Calu3 (cell line): ENCODE measurements around the gene GPATCH8. TPM values are rescaled to one million over a fixed set of nuclear protein-coding genes. Genes with fewer than 3 reads are reported as not detected.

Experiments
- BruUV-seq: library from RNA; stranded (reverse); fragments of 400-500 nt; replicated peaks from 2 replicates; lab custom pipeline; 2021; lab: Mats Ljungman, UMichigan
- CTCF ChIA-PET: fragments of 300-600 bp; sonication (Branson Sonifier 250); formaldehyde crosslinking; loops from one replicate; lab custom pipeline; 2022; ENCODE audit warnings: antibody characterized with exemption; lab: Charles Lee
- DNase-seq: peaks from one replicate; pipeline ENCODE4 v3.0.0; 2022
- H3K27ac Mint-ChIP-seq: one replicate; pipeline ENCODE4 v1.8.0; 2022; ENCODE audit warnings: mixed read lengths; ENCODE audit not compliant: unreplicated experiment
- H3K27me3 Mint-ChIP-seq: one replicate; pipeline ENCODE4 v1.8.0; 2022; ENCODE audit warnings: mixed read lengths; ENCODE audit not compliant: unreplicated experiment
- H3K36me3 Mint-ChIP-seq: one replicate; pipeline ENCODE4 v1.8.0; 2022; ENCODE audit warnings: mild to moderate bottlenecking, moderate library complexity, mixed read lengths; ENCODE audit not compliant: insufficient read depth, unreplicated experiment
- H3K4me1 Mint-ChIP-seq: one replicate; pipeline ENCODE4 v1.8.0; 2022; ENCODE audit warnings: mild to moderate bottlenecking, low read depth, mixed read lengths; ENCODE audit not compliant: unreplicated experiment
- H3K4me3 Mint-ChIP-seq: one replicate; pipeline ENCODE4 v1.8.0; 2022; ENCODE audit warnings: mild to moderate bottlenecking, low read depth, moderate library complexity, mixed read lengths; ENCODE audit not compliant: unreplicated experiment
- H3K9me3 Mint-ChIP-seq: one replicate; pipeline ENCODE4 v1.8.0; 2022; ENCODE audit warnings: low read depth, mixed read lengths; ENCODE audit not compliant: unreplicated experiment
- intact Hi-C: fragments of 100-400 bp; cut with micrococcal nuclease; formaldehyde crosslinking; loops from one replicate; pipeline ENCODE4 v1.10.0; 2022; ENCODE audit not compliant: unreplicated experiment
- total RNA-seq: library from RNA; stranded (reverse); gene quantifications from 2 replicates; pipeline ENCODE4 v1.2.3, GENCODE V29; 2022
- TF ChIP-seq, protein P1 (sequence below): fragments of 200-600 bp; IDR thresholded peaks from one replicate; pipeline ENCODE4 v1.8.0; 2022; ENCODE audit warnings: antibody characterized with exemption; ENCODE audit not compliant: unreplicated experiment

GPATCH8 gene
- total RNA-seq, 1 experiment from 2014 or later: 60.1 TPM

DNA sequence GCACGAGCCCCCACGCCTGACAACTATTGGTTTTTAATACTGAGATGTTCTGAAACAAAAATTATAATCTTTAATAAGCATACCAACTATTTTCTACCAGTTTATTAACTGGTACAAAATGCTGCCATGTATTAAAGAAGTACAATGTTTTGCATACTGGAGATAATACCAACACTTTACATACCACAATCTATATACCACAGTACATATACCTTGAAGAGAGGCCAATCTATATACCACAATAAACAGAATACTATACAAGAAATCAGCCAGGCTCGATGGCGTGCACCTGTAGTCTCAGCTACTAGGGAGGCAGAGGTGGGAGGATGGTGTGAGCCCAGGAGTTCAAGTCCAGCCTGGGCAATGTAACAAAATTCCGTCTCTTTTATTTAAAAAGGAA lies 9.9 kb downstream of the GPATCH8 start:
- BruUV-seq: no TSS peak
- H3K36me3 Mint-ChIP-seq: no peaks in the 10 kb centered on the region

DNA sequence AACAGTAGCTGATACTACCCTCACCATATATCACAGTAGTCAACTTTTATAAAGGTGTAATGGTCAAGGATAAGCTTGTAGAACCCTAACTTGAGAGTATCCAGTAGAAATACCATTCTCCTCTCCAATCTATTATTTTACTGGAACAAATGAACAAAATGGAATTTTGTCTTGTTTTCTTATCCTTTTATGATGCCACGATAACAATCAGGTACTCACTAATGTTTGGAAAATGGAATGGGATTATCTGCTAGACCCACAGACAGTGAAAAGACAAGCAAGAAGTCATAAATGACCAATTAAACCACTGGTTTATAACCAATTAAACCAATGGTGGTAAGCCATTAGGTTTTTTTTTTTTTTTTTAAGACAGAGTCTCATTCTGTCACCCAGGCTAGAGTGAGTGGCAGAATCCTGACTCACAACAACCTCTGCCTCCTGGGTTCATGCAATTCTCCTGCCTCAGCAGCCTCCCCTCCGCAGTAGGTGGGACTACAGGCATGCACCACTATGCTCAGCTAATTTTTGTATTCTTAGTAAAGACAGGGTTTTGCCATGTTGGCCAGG lies 10.4 kb downstream of the GPATCH8 start:
- TF ChIP-seq, protein P1, sequence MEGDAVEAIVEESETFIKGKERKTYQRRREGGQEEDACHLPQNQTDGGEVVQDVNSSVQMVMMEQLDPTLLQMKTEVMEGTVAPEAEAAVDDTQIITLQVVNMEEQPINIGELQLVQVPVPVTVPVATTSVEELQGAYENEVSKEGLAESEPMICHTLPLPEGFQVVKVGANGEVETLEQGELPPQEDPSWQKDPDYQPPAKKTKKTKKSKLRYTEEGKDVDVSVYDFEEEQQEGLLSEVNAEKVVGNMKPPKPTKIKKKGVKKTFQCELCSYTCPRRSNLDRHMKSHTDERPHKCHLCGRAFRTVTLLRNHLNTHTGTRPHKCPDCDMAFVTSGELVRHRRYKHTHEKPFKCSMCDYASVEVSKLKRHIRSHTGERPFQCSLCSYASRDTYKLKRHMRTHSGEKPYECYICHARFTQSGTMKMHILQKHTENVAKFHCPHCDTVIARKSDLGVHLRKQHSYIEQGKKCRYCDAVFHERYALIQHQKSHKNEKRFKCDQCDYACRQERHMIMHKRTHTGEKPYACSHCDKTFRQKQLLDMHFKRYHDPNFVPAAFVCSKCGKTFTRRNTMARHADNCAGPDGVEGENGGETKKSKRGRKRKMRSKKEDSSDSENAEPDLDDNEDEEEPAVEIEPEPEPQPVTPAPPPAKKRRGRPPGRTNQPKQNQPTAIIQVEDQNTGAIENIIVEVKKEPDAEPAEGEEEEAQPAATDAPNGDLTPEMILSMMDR: no peak
- intact Hi-C loops: no loop called here
- peaks cover 1% of the 10 kb centered on the region for H3K36me3 Mint-ChIP-seq
- CTCF ChIA-PET: interaction anchor here (0.5 kb wide), 1 partner anchor 947 kb away, joined by 3 read pairs; no protein-coding TSS in a partner anchor
- H3K27me3 Mint-ChIP-seq: no peaks in the 10 kb centered on the region
- H3K27ac Mint-ChIP-seq: no peak overlapping the region
- H3K9me3 Mint-ChIP-seq: no peaks in the 10 kb centered on the region
- no peak for DNase-seq
- H3K4me3 Mint-ChIP-seq: no peak overlapping the region
- no TSS peak for BruUV-seq
- peaks cover 8% of the 10 kb centered on the region for H3K4me1 Mint-ChIP-seq

More for the DNA sequence above, 9.9 kb downstream of the GPATCH8 start:
- no peak overlapping the region for H3K4me3 Mint-ChIP-seq
- no peaks in the 10 kb centered on the region for H3K9me3 Mint-ChIP-seq
- intact Hi-C loops: no loop called here
- H3K4me1 Mint-ChIP-seq: peaks cover 10% of the 10 kb centered on the region
- CTCF ChIA-PET: no interaction called here
- no peak for DNase-seq
- H3K27me3 Mint-ChIP-seq: no peaks in the 10 kb centered on the region
- TF ChIP-seq, protein P1: no peak
- no peak overlapping the region for H3K27ac Mint-ChIP-seq

DNA sequence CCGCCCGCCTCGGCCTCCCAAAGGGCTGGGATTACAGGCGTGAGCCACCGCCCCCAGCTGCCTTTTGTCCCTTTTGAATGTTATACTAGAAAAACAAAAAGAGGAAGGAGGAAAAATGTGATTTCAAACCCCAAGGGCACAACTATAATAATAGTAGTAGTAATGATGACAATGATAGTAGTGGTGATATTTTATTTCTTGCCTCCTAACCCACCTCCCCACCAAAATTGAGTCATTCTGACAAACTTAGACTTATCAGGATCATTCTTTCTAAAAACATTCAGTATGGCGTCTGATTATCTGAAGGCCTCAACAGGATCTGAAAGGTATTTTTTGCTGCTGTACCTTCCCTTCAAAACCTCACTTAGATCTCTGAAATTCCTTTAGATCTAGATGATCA lies 13.6 kb downstream of the GPATCH8 start:
- Mint-ChIP-seq H3K4me1 (peaks cover 19% of the 10 kb centered on the region), H3K36me3 (peaks cover 11% of the 10 kb centered on the region), H3K27ac (no peak overlapping the region), H3K27me3 (no peaks in the 10 kb centered on the region), H3K9me3 (no peaks in the 10 kb centered on the region), H3K4me3 (no peak overlapping the region)
- DNase-seq: no peak
- TF ChIP-seq, protein P1: no peak
- CTCF ChIA-PET: interaction anchor here (0.6 kb wide), 2 partner anchors 57 to 1557 kb away, joined by 3 to 5 read pairs; no protein-coding TSS in a partner anchor
- BruUV-seq: no TSS peak
- intact Hi-C loops: no loop called here

DNA sequence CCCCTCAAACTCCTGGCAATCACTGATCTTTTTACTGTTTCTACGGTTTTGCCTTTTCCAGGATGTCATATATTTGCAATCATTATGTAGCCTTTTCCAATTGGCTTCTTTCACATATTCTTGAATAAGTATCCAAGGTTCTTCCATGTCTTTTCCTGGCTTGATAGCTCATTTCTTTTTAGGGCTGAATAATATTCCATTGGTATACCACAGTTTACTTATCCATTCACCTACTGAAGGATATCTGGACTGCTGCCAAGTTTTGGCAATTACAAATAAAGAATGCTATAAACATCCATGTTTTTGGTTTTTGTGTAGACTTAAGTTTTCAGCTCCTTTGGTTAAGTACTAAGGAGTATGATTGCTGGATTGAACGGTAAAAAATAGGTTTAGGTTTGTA lies 16.0 kb downstream of the GPATCH8 start:
- Mint-ChIP-seq H3K27me3 (no peaks in the 10 kb centered on the region), H3K27ac (no peak overlapping the region), H3K4me3 (no peak overlapping the region), H3K36me3 (peaks cover 11% of the 10 kb centered on the region), H3K4me1 (peaks cover 11% of the 10 kb centered on the region), H3K9me3 (no peaks in the 10 kb centered on the region)
- no TSS peak for BruUV-seq
- intact Hi-C loops: no loop called here
- TF ChIP-seq, protein P1: no peak
- DNase-seq: no peak
- CTCF ChIA-PET: no interaction called here
